Heart right ventricle (tissue), 16 donors: ENCODE data around the gene MARVELD2. TPM values are rescaled to one million over a fixed set of nuclear protein-coding genes. Genes with fewer than 3 reads are reported as not detected.
"Not testable (repeated sequence)": the region's sequence is repeated elsewhere in the genome, so short reads cannot be mapped to it uniquely, and the experiment has no call there.

ENCODE experiments used
- ATAC-seq, 8 donors: fragments of 200-7000 bp; cut with Tn5 transposase; one replicate each; pipeline ENCODE4 v1.9.1; 2020; ENCODE audit warnings: mild to moderate bottlenecking in 8 of 8, moderate library complexity in 8 of 8, moderate number of reproducible peaks in 1 of 8
- DNase-seq, 2 donors: peaks; one replicate each; pipeline ENCODE4 v3.0.0-alpha.2; 2020
- H3K27ac ChIP-seq, 10 donors: fragments of 200-600 bp; sonication (generic) in 2 of 10; one replicate each; pipeline versions ENCODE4 v1.5.0 to v1.8.0; 2020 to 2022; ENCODE audit warnings: mild to moderate bottlenecking in 3 of 10
- H3K27me3 ChIP-seq, 7 donors: fragments of 200-600 bp; one replicate each; pipeline ENCODE4 v1.8.0; 2021 to 2022; ENCODE audit warnings: mild to moderate bottlenecking in 2 of 7
- H3K36me3 ChIP-seq, 9 donors: fragments of 200-600 bp; sonication (generic) in 1 of 9; one replicate each; pipeline versions ENCODE4 v1.5.0 to v1.8.0; 2020 to 2022; ENCODE audit warnings: mild to moderate bottlenecking in 2 of 9
- H3K4me1 ChIP-seq, 9 donors: fragments of 200-600 bp; sonication (generic) in 1 of 9; one replicate each; pipeline versions ENCODE4 v1.5.0 to v1.8.0; 2020 to 2022; ENCODE audit warnings: mild to moderate bottlenecking in 4 of 9
- H3K4me3 ChIP-seq, 10 donors: fragments of 200-600 bp; sonication (generic) in 2 of 10; one replicate each; pipeline versions ENCODE4 v1.5.0 to v1.8.0; 2020 to 2022; ENCODE audit warnings: mild to moderate bottlenecking in 7 of 10, moderate library complexity in 2 of 10
- H3K9me3 ChIP-seq, 11 donors: fragments of 200-600 bp in 10 of 11; sonication (generic) in 2 of 11; one replicate each; pipeline versions ENCODE4 v1.5.0 to v1.8.0; 2013 to 2022; ENCODE audit warnings: mild to moderate bottlenecking in 2 of 11, control low read depth in 1 of 11, moderate library complexity in 1 of 11
- CTCF ChIP-seq, 9 donors: fragments of 200-600 bp; sonication (generic) in 2 of 9; IDR thresholded peaks; one replicate each; pipeline versions ENCODE4 v1.5.0 to v1.8.0; 2021 to 2022; ENCODE audit warnings: antibody characterized with exemption in 9 of 9, mild to moderate bottlenecking in 5 of 9, moderate library complexity in 1 of 9
- whole genome bisulfite sequencing, 2 donors: extraction: QIAGEN DNeasy Blood & Tissue Kit; methylation state at CpG; one replicate each; pipeline ENCODE4 v1.1.7; 2013; ENCODE audit warnings: inconsistent platforms in 1 of 2; 5-methylcytosine and 5-hydroxymethylcytosine counted together
- intact Hi-C, 10 donors: fragments of 100-400 bp; cut with DNase I; formaldehyde crosslinking; loops; one replicate each; pipeline versions ENCODE4 v1.11.1 to v1.14.2; 2022
- polyA plus RNA-seq, 2 donors: library from polyadenylated mRNA; stranded (reverse); fragments of 200-250 nt; gene quantifications; one replicate each; pipeline ENCODE4 v1.2.3, GENCODE V29; 2013
- total RNA-seq, 10 donors: library from RNA; stranded (reverse); fragmentation: NEBNext Ultra II Directional in 3 of 10; extraction: Animal tissue kit (Norgen Biotek cat#: 25700) in 3 of 10; gene quantifications; one replicate each; pipeline versions ENCODE4 v1.2.1 to v1.2.4, GENCODE V29; 2021 to 2023
- donor health status: Arrhythmogenic right ventricular cardiomyopathy.
- donor health status: ischemic (EF 13 %, LVEDD 7.1; RV severe dilation, severe dysfunction).
- donor health status: healthy with polysubstance abuse.
- donor health status: DM: no; HTN: yes; CAD: no.
- donor health status: DM: no; HTN: no; CAD: no.
- donor health status: ischemic (EF 25% LVEDD 6.9; RV normal size, moderate dysfunction).
- donor health status: ischemic (EF 25% LVEDD 5.7; RV mildly dilated, moderate dysfunction).
- donor health status: healthy.
- donor health status: DM: yes; HTN: yes; CAD: no.
- donor health status: Ischemic cardiomyopathy.
- donor health status: ischemic (EF 35%, LVEDD 5.7; RV mildly dilated, moderate dysfunction).
- donor health status: nonischemic (EF 11% LVEDD 7.7; RV severe dilation, severe dysfunction).
- donor health status: DM: yes; HTN: yes; CAD: no.
- donor health status: PGD.
- donor health status: ischemic (EF 29% LVEDD 5.4; RV normal size, mild dysfunction).
- donor health status: nonischemic (EF 23%, LVEDD 6.1; RV moderate dilation, normal function).

The MARVELD2 gene
- total and polyA plus RNA-seq, 12 donors: 0.22 to 2.1 (median 1.2) TPM

- ATAC-seq: no peak
- H3K9me3 ChIP-seq: no peaks in the 10 kb centered on the region
- H3K36me3 ChIP-seq: no peaks in the 10 kb centered on the region
- TF ChIP-seq CTCF (IDR thresholded peaks at IDR 0.05): no peak
- H3K27ac ChIP-seq: no peak overlapping the region
- H3K4me1 ChIP-seq: no peaks in the 10 kb centered on the region
- H3K4me3 ChIP-seq: no peak overlapping the region
- no peaks in the 10 kb centered on the region for H3K27me3 ChIP-seq
- WGBS, 2 donors: 95 to 100% methylated on average over 1 of the region's 1 CpG
- DNase-seq: no peak
- intact Hi-C loops: loop anchor here in 1 of 10 donors (10.0 kb wide), 1 partner anchor 53 kb away; no protein-coding TSS in a partner anchor
These were observed 47.3 kb downstream of the MARVELD2 start for GRCh38 chr5:69462170-69462569.

- H3K27ac ChIP-seq, H3K9me3 ChIP-seq, ATAC-seq, H3K4me1 ChIP-seq, DNase-seq, H3K36me3 ChIP-seq, H3K27me3 ChIP-seq, H3K4me3 ChIP-seq: not testable (repeated sequence)
- intact Hi-C loops: loop anchor here in 1 of 10 donors (10.0 kb wide), 1 partner anchor 48 kb away; no protein-coding TSS in a partner anchor
- WGBS, 2 donors: 90 to 91% methylated on average over 3 of the region's 3 CpGs
These were observed 51.5 kb downstream of the MARVELD2 start for GRCh38 chr5:69466375-69466774.

- Histone ChIP-seq H3K27ac (no peak overlapping the region), H3K9me3 (peaks cover 0 to 10% (median 0%) of the 10 kb centered on the region in 11 donors), H3K4me1 (no peaks in the 10 kb centered on the region), H3K36me3 (no peaks in the 10 kb centered on the region), H3K4me3 (no peak overlapping the region), H3K27me3 (no peaks in the 10 kb centered on the region)
- no peak for TF ChIP-seq CTCF (IDR thresholded peaks at IDR 0.05)
- intact Hi-C loops: loop anchor here in 1 of 10 donors (10.0 kb wide), 1 partner anchor 47 kb away; no protein-coding TSS in a partner anchor
- ATAC-seq: peak in 1 of 8 donors; percentile 47
- WGBS, 2 donors: 74% methylated on average over 8 of the region's 8 CpGs
- no peak for DNase-seq
These were observed 52.7 kb downstream of the MARVELD2 start for GRCh38 chr5:69467442-69468225.

GRCh38 chr5:69468631-69469030 lies 53.7 kb downstream of the MARVELD2 start:
- intact Hi-C loops: loop anchor here in 1 of 10 donors (10.0 kb wide), 1 partner anchor 46 kb away; no protein-coding TSS in a partner anchor
- DNase-seq (no peak), ATAC-seq (no peak)
- H3K27ac ChIP-seq: no peak overlapping the region
- WGBS, 2 donors: 42 to 59% methylated on average over 1 of the region's 1 CpG
- H3K27me3 ChIP-seq: no peaks in the 10 kb centered on the region
- peaks cover 0 to 10% (median 0%) of the 10 kb centered on the region in 11 donors for H3K9me3 ChIP-seq
- H3K4me1 ChIP-seq: no peaks in the 10 kb centered on the region
- no peaks in the 10 kb centered on the region for H3K36me3 ChIP-seq
- no peak overlapping the region for H3K4me3 ChIP-seq
- TF ChIP-seq CTCF (IDR thresholded peaks at IDR 0.05): no peak

GRCh38 chr5:69471516-69471915 lies 56.6 kb downstream of the MARVELD2 start:
- intact Hi-C loops, ATAC-seq: not testable (repeated sequence)
- WGBS, 2 donors: 89% methylated on average over 6 of the region's 6 CpGs

GRCh38 chr5:69472535-69473143 lies 57.7 kb downstream of the MARVELD2 start:
- intact Hi-C loops, DNase-seq, ATAC-seq, H3K4me3 ChIP-seq, H3K36me3 ChIP-seq, H3K27me3 ChIP-seq, H3K27ac ChIP-seq, H3K4me1 ChIP-seq: not testable (repeated sequence)
- 92 to 94% methylated on average over 16 of the region's 16 CpGs for WGBS, 2 donors
- H3K9me3 ChIP-seq: peaks cover 0 to 10% (median 0%) of the 10 kb centered on the region in 11 donors

More at GRCh38 chr5:69471516-69471915, 56.6 kb downstream of the MARVELD2 start:
- peaks cover 0 to 10% (median 0%) of the 10 kb centered on the region in 11 donors for H3K9me3 ChIP-seq
- not testable (repeated sequence) for H3K36me3 ChIP-seq, H3K4me1 ChIP-seq, DNase-seq, H3K4me3 ChIP-seq, H3K27me3 ChIP-seq, H3K27ac ChIP-seq
